ENCODE results near the gene PODXL. TPM values are rescaled to one million over a fixed set of nuclear protein-coding genes. Genes with fewer than 3 reads are reported as not detected.

Gene PODXL
- total and polyA plus RNA-seq, 10 of the 15 experiments (the other 5 are each of a cell fraction or from before 2014, with no cell fraction given), result 0.04 to 1.8 (median 0.38) TPM

Other genes starting within 250 kb of the PODXL start
- 16.7 and 19.9 TPM in 2 replicates for gene MKLN1, start 228.8 kb downstream of the PODXL start, total RNA-seq (2014; rRNA removed)
- gene MKLN1, start 228.8 kb downstream of the PODXL start, total RNA-seq (2014; rRNA removed; fragmentation: Illumina TruSeq; extraction: Trizol), result 26.7 and 30.3 TPM in 2 replicates
- gene MKLN1, start 228.8 kb downstream of the PODXL start, total RNA-seq (2021), result 26.2 and 33.5 TPM in 2 replicates
- gene MKLN1, start 228.8 kb downstream of the PODXL start, polyA plus RNA-seq (2011; rRNA removed), result 55.8 and 65.7 TPM in 2 replicates
- 21.7 and 31.9 TPM in 2 replicates for gene MKLN1, start 228.8 kb downstream of the PODXL start, polyA plus RNA-seq (2014; fragmentation: Illumina TruSeq; extraction: Trizol)
- 10 to 100 TPM; 16.4 to 31.8 TPM for gene MKLN1, start 228.8 kb downstream of the PODXL start, polyA plus RNA-seq (2014; fragmentation: Nextera tagmentation; extraction: Ambion mirVana)
- gene MKLN1, start 228.8 kb downstream of the PODXL start, polyA plus RNA-seq (2014; rRNA removed), result 12.4 and 13.6 TPM in 2 replicates
- 10 to 100 TPM; 37.4 to 39.1 TPM for gene MKLN1, start 228.8 kb downstream of the PODXL start, polyA plus RNA-seq (2016; fragmentation: Nextera tagmentation; extraction: Ambion mirVana)